MM.1S (cell line): ENCODE data around the gene ZSCAN26.

ENCODE experiments used
- CTCF ChIP-seq: fragments of 300-600 bp; sonication (generic); IDR thresholded peaks from 2 replicates; pipeline ENCODE4 v1.5.1; 2016; ENCODE audit warnings: antibody characterized with exemption, low read length, mixed read lengths
- EZH2 ChIP-seq: fragments of 300-600 bp; sonication (generic); optimal IDR thresholded peaks from 2 replicates; pipeline ENCODE3; 2017; ENCODE audit warnings: low read depth, mild to moderate bottlenecking, antibody characterized with exemption, low read length, mixed read lengths
- EZH2phosphoT487 ChIP-seq: fragments of 300-600 bp; sonication (generic); IDR thresholded peaks from 2 replicates; pipeline ENCODE4 v1.6.1; 2018; ENCODE audit warnings: antibody characterized with exemption, low read length

GRCh38 chr6:28264834-28265401 is 2.0 kb upstream of the ZSCAN26 start:
- no peak for TF ChIP-seq CTCF
- TF ChIP-seq EZH2: no peak
- TF ChIP-seq EZH2phosphoT487: no peak
